ENCODE data around the gene PNPLA7. TPM values are rescaled to one million over a fixed set of nuclear protein-coding genes. Genes with fewer than 3 reads are reported as not detected.

The PNPLA7 gene
- total and polyA plus RNA-seq, 2 of the 13 experiments (the other 11 are each of a cell fraction or from before 2014, with no cell fraction given), result 0.42 to 1.5 TPM

DNA sequence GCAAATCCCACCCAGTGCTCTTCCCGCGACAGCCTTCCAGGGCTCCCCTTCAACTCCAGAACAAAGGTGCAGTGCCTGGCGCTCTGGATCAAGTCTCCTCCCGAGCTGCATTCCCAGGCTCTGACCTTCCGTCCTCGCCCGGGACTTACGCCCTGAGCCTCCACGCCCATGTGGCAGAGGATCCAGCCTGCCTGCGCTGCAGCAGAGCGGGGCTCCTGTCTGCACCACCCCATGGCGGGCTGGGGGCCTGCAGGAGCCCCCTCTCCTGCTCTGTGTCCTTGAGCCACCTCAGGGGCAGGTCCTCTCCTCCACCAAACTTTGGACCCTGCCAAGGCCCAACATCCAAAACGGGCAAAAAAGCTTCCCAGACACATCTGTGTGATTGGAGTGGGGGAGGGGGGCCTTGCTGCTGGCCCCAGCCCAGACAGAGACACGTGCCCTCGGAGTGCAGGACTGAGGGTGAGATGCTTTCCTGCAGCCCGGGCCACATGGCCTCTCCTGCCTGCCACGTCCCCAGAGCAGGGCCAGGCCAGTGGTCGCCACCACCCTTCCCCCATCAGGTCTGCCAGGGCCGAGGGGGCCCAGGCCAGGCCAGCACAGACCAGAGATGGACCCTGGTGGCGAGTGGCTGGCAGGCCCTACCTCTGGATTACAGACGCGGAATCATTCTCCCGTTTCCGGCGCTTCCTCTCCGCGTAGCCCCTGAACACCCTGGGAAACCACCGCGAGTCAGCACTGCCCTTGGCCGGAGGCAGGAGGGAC is 95.4 kb downstream of the PNPLA7 start (continued):
- TF ChIP-seq, protein P1, sequence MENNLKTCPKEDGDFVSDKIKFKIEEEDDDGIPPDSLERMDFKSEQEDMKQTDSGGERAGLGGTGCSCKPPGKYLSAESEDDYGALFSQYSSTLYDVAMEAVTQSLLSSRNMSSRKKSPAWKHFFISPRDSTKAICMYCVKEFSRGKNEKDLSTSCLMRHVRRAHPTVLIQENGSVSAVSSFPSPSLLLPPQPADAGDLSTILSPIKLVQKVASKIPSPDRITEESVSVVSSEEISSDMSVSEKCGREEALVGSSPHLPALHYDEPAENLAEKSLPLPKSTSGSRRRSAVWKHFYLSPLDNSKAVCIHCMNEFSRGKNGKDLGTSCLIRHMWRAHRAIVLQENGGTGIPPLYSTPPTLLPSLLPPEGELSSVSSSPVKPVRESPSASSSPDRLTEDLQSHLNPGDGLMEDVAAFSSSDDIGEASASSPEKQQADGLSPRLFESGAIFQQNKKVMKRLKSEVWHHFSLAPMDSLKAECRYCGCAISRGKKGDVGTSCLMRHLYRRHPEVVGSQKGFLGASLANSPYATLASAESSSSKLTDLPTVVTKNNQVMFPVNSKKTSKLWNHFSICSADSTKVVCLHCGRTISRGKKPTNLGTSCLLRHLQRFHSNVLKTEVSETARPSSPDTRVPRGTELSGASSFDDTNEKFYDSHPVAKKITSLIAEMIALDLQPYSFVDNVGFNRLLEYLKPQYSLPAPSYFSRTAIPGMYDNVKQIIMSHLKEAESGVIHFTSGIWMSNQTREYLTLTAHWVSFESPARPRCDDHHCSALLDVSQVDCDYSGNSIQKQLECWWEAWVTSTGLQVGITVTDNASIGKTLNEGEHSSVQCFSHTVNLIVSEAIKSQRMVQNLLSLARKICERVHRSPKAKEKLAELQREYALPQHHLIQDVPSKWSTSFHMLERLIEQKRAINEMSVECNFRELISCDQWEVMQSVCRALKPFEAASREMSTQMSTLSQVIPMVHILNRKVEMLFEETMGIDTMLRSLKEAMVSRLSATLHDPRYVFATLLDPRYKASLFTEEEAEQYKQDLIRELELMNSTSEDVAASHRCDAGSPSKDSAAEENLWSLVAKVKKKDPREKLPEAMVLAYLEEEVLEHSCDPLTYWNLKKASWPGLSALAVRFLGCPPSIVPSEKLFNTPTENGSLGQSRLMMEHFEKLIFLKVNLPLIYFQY (CRISPR knock-in tag; IDR thresholded peaks at IDR 0.05; ENCODE audit: borderline replicate concordance), result 0 out of 2 replicates have a peak, but pooled peaks have one; percentile 54
- peak; percentile 87 for TF ChIP-seq HIVEP1 (CRISPR knock-in tag; IDR thresholded peaks at IDR 0.05)
- no peak; the same call in 1 of the 2 replicates for TF ChIP-seq SMYD3 (CRISPR knock-in tag; IDR thresholded peaks at IDR 0.05)
- TF ChIP-seq MEIS1 (CRISPR knock-in tag; IDR thresholded peaks at IDR 0.05; ENCODE audit: borderline replicate concordance), result no peak
- TF ChIP-seq SKI (IDR thresholded peaks at IDR 0.05; ENCODE audit: partially characterized antibody), result peak; percentile 83
- TF ChIP-seq FOSL2 (CRISPR knock-in tag; IDR thresholded peaks at IDR 0.05), result peak; percentile 58
- no peak; the same call in 1 of the 2 replicates for TF ChIP-seq FOXJ3 (CRISPR knock-in tag; IDR thresholded peaks at IDR 0.05; ENCODE audit: borderline replicate concordance)
- peak; percentile 62; the same call in 1 of the 2 replicates for TF ChIP-seq ZNF790 (CRISPR knock-in tag; IDR thresholded peaks at IDR 0.05; ENCODE audit: borderline replicate concordance)
- TF ChIP-seq ZBTB26 (CRISPR knock-in tag; IDR thresholded peaks at IDR 0.05; ENCODE audit: borderline replicate concordance), result peak; percentile 83
- peak; percentile 27; the same call in 1 of the 2 replicates for TF ChIP-seq KLF13 (CRISPR knock-in tag; IDR thresholded peaks at IDR 0.05)
- 0 out of 2 replicates have a peak, but pooled peaks have one; percentile 34 for TF ChIP-seq ZNF678 (CRISPR knock-in tag; IDR thresholded peaks at IDR 0.05)
- peak; percentile 90; the same call in 1 of the 2 replicates for TF ChIP-seq ZNF441 (CRISPR knock-in tag; IDR thresholded peaks at IDR 0.05; ENCODE audit: borderline replicate concordance)
- peak; percentile 57; the same call in 1 of the 2 replicates for TF ChIP-seq YEATS2 (CRISPR knock-in tag; IDR thresholded peaks at IDR 0.05; ENCODE audit: borderline replicate concordance)
- TF ChIP-seq ZNF720 (CRISPR knock-in tag; IDR thresholded peaks at IDR 0.05), result no peak
- TF ChIP-seq TAF15 (IDR thresholded peaks at IDR 0.05; ENCODE audit: low read depth, low read length, poor library complexity, severe bottlenecking), result no peak
- TF ChIP-seq ZNF770 (CRISPR knock-in tag; IDR thresholded peaks at IDR 0.05), result peak; percentile 86
- no peak; the same call in 1 of the 2 replicates for TF ChIP-seq CBFB (CRISPR knock-in tag; IDR thresholded peaks at IDR 0.05)
- TF ChIP-seq BCL6 (CRISPR knock-in tag; IDR thresholded peaks at IDR 0.05), result peak; percentile 50
- TF ChIP-seq ZNF713 (CRISPR knock-in tag; IDR thresholded peaks at IDR 0.05), result peak; percentile 32; the same call in 1 of the 2 replicates
- peak; percentile 60 for TF ChIP-seq NR2F6 (IDR thresholded peaks at IDR 0.05)
- peak; percentile 77 for TF ChIP-seq NR2F6 (CRISPR knock-in tag; IDR thresholded peaks at IDR 0.05)
- TF ChIP-seq ZNF510 (CRISPR knock-in tag; IDR thresholded peaks at IDR 0.05; ENCODE audit: low read depth), result 0 out of 2 replicates have a peak, but pooled peaks have one; percentile 64
- TF ChIP-seq WIZ (CRISPR knock-in tag; IDR thresholded peaks at IDR 0.05), result peak; percentile 94
- TF ChIP-seq ZNF282 (IDR thresholded peaks at IDR 0.05; ENCODE audit: partially characterized antibody), result no peak

All from HepG2 (cell line).